ENCODE results near the gene CAPN1. TPM values are rescaled to one million over a fixed set of nuclear protein-coding genes. Genes with fewer than 3 reads are reported as not detected.

The CAPN1 gene
- total and polyA plus RNA-seq, 2 of the 4 experiments (the other 2 are of a cell fraction): 110 to 182 TPM

DNA sequence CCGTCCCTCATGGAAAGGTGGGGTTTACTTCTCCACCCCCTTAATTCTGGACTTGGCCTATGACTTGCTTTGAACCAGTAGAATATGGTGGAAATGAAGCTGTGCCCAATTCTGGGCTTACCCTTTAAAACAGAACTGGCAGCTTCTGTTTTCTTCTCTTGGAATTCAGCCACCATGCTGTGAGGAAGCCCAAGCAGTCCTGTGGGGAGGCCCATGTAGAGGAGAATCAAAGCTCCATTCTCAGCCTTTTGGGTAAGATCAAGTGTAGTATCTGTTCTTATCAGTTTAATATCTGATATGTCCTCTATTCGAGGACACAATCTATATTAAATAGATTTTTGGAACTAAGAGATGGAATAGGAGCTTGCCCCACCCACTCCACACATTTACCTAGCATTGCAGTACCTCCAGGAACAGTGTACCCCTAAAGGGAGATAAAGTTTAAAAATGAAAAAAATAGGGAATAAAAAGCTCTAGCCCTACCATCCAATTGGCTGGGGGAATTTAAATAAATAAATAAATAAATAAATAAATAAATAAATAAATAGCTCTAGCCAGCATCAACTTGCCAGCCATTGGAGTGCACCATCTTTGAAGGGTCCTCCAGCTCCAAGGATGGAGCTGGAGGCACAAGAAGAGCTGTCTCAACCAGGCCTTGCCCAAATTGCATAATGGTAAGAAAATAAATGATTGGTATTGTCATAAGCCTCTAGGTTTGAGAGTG lies 34.2 kb upstream of the CAPN1 start:
- BruUV-seq (replicated peaks): no TSS peak
- Histone ChIP-seq H3K18ac (ENCODE audit: low read depth, low read length) (no peak overlapping the region), H3K14ac (replicated peaks; ENCODE audit: low read depth, low read length) (no peak overlapping the region), H3K27me3 (ENCODE audit: control insufficient read depth, insufficient read depth, low read length) (peaks cover 13% of the 10 kb centered on the region), H3K56ac (ENCODE audit: extremely low read depth, insufficient read depth, low read length) (no peak overlapping the region), H2AK9ac (replicated peaks; ENCODE audit: low read depth, low read length, poor library complexity) (no peak overlapping the region), H3K4ac (ENCODE audit: low read depth, low read length) (no peak overlapping the region), H3K4me2 (ENCODE audit: low read depth, low read length) (no peak overlapping the region), H2AK5ac (ENCODE audit: low read depth, low read length) (no peak overlapping the region), H3K9me3 (ENCODE audit: control insufficient read depth, insufficient read depth, low read length) (peaks cover 3% of the 10 kb centered on the region; the same call in 1 of the 2 replicates), H3K79me1 (ENCODE audit: low read depth in 1 of 2, low read length in 2 of 2) (no peaks in the 10 kb centered on the region), H2BK20ac (ENCODE audit: low read depth, low read length) (no peak overlapping the region), H4K8ac (ENCODE audit: low read depth in 2 of 2, low read length in 2 of 2) (no peak overlapping the region), H2BK120ac (ENCODE audit: low read depth, low read length) (no peak overlapping the region), H3K4me1 (ENCODE audit: control insufficient read depth, insufficient read depth, low read length) (peaks cover 2% of the 10 kb centered on the region), H4K20me1 (ENCODE audit: insufficient read depth, low read length) (no peaks in the 10 kb centered on the region), H2AFZ (replicated peaks; ENCODE audit: low read length, poor library complexity) (no peak overlapping the region), H3K23ac (ENCODE audit: low read depth, low read length) (no peak overlapping the region), H3K27ac (ENCODE audit: insufficient read depth, low read length) (no peak overlapping the region), H3K9me1 (ENCODE audit: insufficient read depth, low read length) (no peaks in the 10 kb centered on the region), H3K36me3 (ENCODE audit: control insufficient read depth, insufficient read depth, low read length) (no peaks in the 10 kb centered on the region), H3K4me3 (ENCODE audit: insufficient read depth, low read depth, low read length) (no peak overlapping the region), H4K91ac (ENCODE audit: insufficient read depth, low read depth, low read length) (no peak overlapping the region), H2BK5ac (ENCODE audit: low read depth, low read length, poor library complexity, severe bottlenecking) (no peak overlapping the region), H3K9ac (ENCODE audit: low read depth, low read length) (no peak overlapping the region), H2BK15ac (ENCODE audit: low read depth, low read length) (no peak overlapping the region), H4K5ac (ENCODE audit: low read depth, low read length) (no peak overlapping the region)
- in situ Hi-C loops (cut with MboI; ENCODE audit: low sequenced_read_pairs): no loop called here
- no CpG with 5 or more reads among the region's 2 CpGs for WGBS, 2 experiments (ENCODE audit: extremely low coverage in 2 of 2, insufficient read length in 1 of 2)
- CTCF ChIA-PET: no interaction called here
- dilution Hi-C loops (cut with HindIII; ENCODE audit: low sequenced_read_pairs, unreplicated experiment): no loop called here
- no peak for ATAC-seq (ENCODE audit: low read depth)
- TF ChIP-seq BHLHE40 (IDR thresholded peaks at IDR 0.05; ENCODE audit: low read depth, low read length) (no peak), RCOR1 (IDR thresholded peaks at IDR 0.05; ENCODE audit: insufficient replicate concordance, low read length) (no peak), MAZ (IDR thresholded peaks at IDR 0.05; ENCODE audit: borderline replicate concordance, low read depth, low read length) (no peak), POLR2A (IDR thresholded peaks at IDR 0.05; ENCODE audit: low read depth, low read length) (no peak), FOS (IDR thresholded peaks at IDR 0.05; ENCODE audit: low read depth, low read length) (no peak), MXI1 (IDR thresholded peaks at IDR 0.05; ENCODE audit: borderline replicate concordance, low read depth, low read length) (no peak), CHD1 (IDR thresholded peaks at IDR 0.05; ENCODE audit: low read depth, low read length) (no peak), MAFK (IDR thresholded peaks at IDR 0.05; ENCODE audit: low read depth, low read length) (no peak)
- intact Hi-C loops (cut with micrococcal nuclease): no loop called here
- no peak for DNase-seq
- POLR2A ChIA-PET (ENCODE audit: unreplicated experiment): interaction anchor here (0.6 kb wide), 1 partner anchor 180 kb away, joined by 5 read pairs; no protein-coding TSS in a partner anchor
